GM23338 (cell line): ENCODE data around the gene CCDC24. TPM values are rescaled to one million over a fixed set of nuclear protein-coding genes. Genes with fewer than 3 reads are reported as not detected.

ENCODE experiments used
- ATAC-seq: fragments of 200-7000 bp; cut with Tn5 transposase; 3 replicates; pipeline ENCODE4 v1.9.1; 2020
- DNase-seq: peaks from one replicate; pipeline ENCODE4 v3.0.0-alpha.2; 2015; ENCODE audit warnings: low spot score
- H2AFZ ChIP-seq: fragments of 200-600 bp; sonication (generic); 2 replicates; pipeline ENCODE4 v1.8.0; 2016; ENCODE audit warnings: antibody characterized with exemption, mild to moderate bottlenecking, moderate library complexity
- H3F3A ChIP-seq: fragments of 200-600 bp; sonication (generic); replicated peaks from 2 replicates; pipeline ENCODE4 v1.8.0; 2017; ENCODE audit warnings: antibody characterized with exemption, mixed run types, low read depth
- H3K27ac ChIP-seq: fragments of 200-600 bp; sonication (generic); 2 replicates; pipeline ENCODE4 v1.6.1; 2016; ENCODE audit warnings: low read depth
- H3K27me3 ChIP-seq: fragments of 200-600 bp; sonication (generic); 2 replicates; pipeline ENCODE4 v1.8.0; 2016; ENCODE audit warnings: mild to moderate bottlenecking, mixed run types, moderate library complexity; ENCODE audit not compliant: insufficient read depth
- H3K36me3 ChIP-seq: fragments of 200-600 bp; sonication (generic); 2 replicates; pipeline ENCODE4 v1.8.0; 2016; ENCODE audit warnings: mild to moderate bottlenecking; ENCODE audit not compliant: insufficient read depth
- H3K4me1 ChIP-seq: fragments of 200-600 bp; sonication (generic); 2 replicates; pipeline ENCODE4 v1.8.0; 2016; ENCODE audit warnings: mild to moderate bottlenecking, moderate library complexity; ENCODE audit not compliant: insufficient read depth
- H3K4me2 ChIP-seq: fragments of 200-600 bp; sonication (generic); 2 replicates; pipeline ENCODE4 v1.7.1; 2017; ENCODE audit warnings: mixed run types
- H3K4me3 ChIP-seq: fragments of 200-600 bp; sonication (generic); 2 replicates; pipeline ENCODE4 v1.6.1; 2016; ENCODE audit warnings: mixed run types
- H3K79me2 ChIP-seq: fragments of 200-600 bp; sonication (generic); replicated peaks from 2 replicates; pipeline ENCODE4 v1.8.0; 2017; ENCODE audit warnings: mild to moderate bottlenecking; ENCODE audit not compliant: insufficient read depth
- H3K9me2 ChIP-seq: fragments of 200-600 bp; sonication (generic); 2 replicates; pipeline ENCODE4 v1.8.0; 2017; ENCODE audit not compliant: insufficient read depth
- H4K20me1 ChIP-seq: fragments of 200-600 bp; sonication (generic); replicated peaks from 2 replicates; pipeline ENCODE4 v1.8.0; 2017; ENCODE audit warnings: mild to moderate bottlenecking; ENCODE audit not compliant: insufficient read depth
- H3K27ac Mint-ChIP-seq: 2 replicates; pipeline ENCODE4 v1.8.0; 2020; ENCODE audit warnings: inconsistent platforms, mild to moderate bottlenecking, moderate library complexity, mixed read lengths
- H3K27me3 Mint-ChIP-seq: 3 replicates; pipeline ENCODE4 v1.8.0; 2022; ENCODE audit warnings: low read depth, mild to moderate bottlenecking, moderate library complexity, mixed read lengths, inconsistent platforms; ENCODE audit not compliant: insufficient read depth, poor library complexity
- H3K36me3 Mint-ChIP-seq: 3 replicates; pipeline ENCODE4 v1.8.0; 2021; ENCODE audit warnings: low read depth, mild to moderate bottlenecking, inconsistent platforms, moderate library complexity, mixed read lengths
- H3K4me1 Mint-ChIP-seq: 3 replicates; pipeline ENCODE4 v1.8.0; 2020; ENCODE audit warnings: mild to moderate bottlenecking, inconsistent platforms, mixed read lengths
- H3K4me3 Mint-ChIP-seq: 3 replicates; pipeline ENCODE4 v1.8.0; 2021; ENCODE audit warnings: moderate library complexity, mild to moderate bottlenecking, inconsistent platforms, mixed read lengths
- H3K9me3 Mint-ChIP-seq: 3 replicates; pipeline ENCODE4 v1.8.0; 2020; ENCODE audit warnings: moderate library complexity, mild to moderate bottlenecking, inconsistent platforms, mixed read lengths
- ETS1 ChIP-seq: IDR thresholded peaks from 2 replicates; pipeline ENCODE4 v1.6.1; 2016; ENCODE audit warnings: antibody characterized with exemption
- NANOG ChIP-seq: IDR thresholded peaks from 2 replicates; pipeline ENCODE4 v1.6.1; 2016; ENCODE audit warnings: antibody characterized with exemption, borderline replicate concordance
- ZNF331 ChIP-seq: fragments of 250-450 bp; sonication (Bioruptor Pico); IDR thresholded peaks from 2 replicates; pipeline ENCODE4 v1.5.0; 2020; ENCODE audit warnings: low read depth, mild to moderate bottlenecking, moderate library complexity
- ZNF462 ChIP-seq: fragments of 250-450 bp; sonication (Bioruptor Pico); IDR thresholded peaks from 2 replicates; pipeline ENCODE4 v1.5.0; 2020; ENCODE audit warnings: mild to moderate bottlenecking, moderate library complexity
- polyA plus RNA-seq: library from polyadenylated mRNA; unstranded; fragments of >200 nt; fragmentation: Nextera tagmentation; extraction: Ambion mirVana; gene quantifications from 2 replicates; pipeline ENCODE4 v1.2.1, GENCODE V29; 2016
- total RNA-seq: library from RNA; depleted of rRNA; stranded (reverse); fragments of >200 nt; shearing (Covaris generic); gene quantifications from 2 replicates; pipeline ENCODE4 v1.2.3, GENCODE V29; 2014

CCDC24 gene
- total and polyA plus RNA-seq, 2 experiments from 2014 or later: 8.3 to 17.2 TPM

DNA sequence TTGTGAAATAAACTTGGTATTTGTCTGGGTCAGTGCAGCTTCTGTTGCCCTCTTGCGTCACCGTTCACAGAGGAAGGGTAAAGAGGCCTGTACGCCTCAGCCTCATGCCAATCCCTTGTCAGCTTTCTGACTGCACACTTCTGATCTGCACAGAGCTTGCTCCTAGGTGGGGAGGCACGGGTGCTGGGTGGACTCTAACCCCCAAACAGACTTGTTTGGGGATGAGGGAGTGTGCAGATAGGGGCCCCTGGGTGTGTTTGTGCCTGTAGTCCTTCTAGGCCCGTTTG is 13.2 kb upstream of the CCDC24 start:
- H3K27me3 ChIP-seq: no peaks in the 10 kb centered on the region
- peaks cover 27% of the 10 kb centered on the region for H3K4me1 ChIP-seq
- DNase-seq (no peak), ATAC-seq (no peak)
- H3K9me2 ChIP-seq: no peaks in the 10 kb centered on the region
- Mint-ChIP-seq H3K4me3 (peak overlapping the region; percentile 90), H3K9me3 (no peaks in the 10 kb centered on the region), H3K36me3 (peaks cover 53% of the 10 kb centered on the region), H3K27me3 (peaks cover 38% of the 10 kb centered on the region), H3K27ac (no peak overlapping the region), H3K4me1 (peaks cover 46% of the 10 kb centered on the region)
- peak overlapping the region; percentile 98 for H3K4me2 ChIP-seq
- peak overlapping the region; percentile 88 for H3K4me3 ChIP-seq
- H4K20me1 ChIP-seq: peaks cover 19% of the 10 kb centered on the region
- H3F3A ChIP-seq: peaks cover 29% of the 10 kb centered on the region; the same call in 1 of the 2 replicates
- H3K36me3 ChIP-seq: 0 out of 2 replicates have a peak, but pooled peaks cover 7% of the 10 kb centered on the region
- TF ChIP-seq NANOG (no peak), ZNF331 (CRISPR knock-in tag) (no peak), ETS1 (no peak), ZNF462 (CRISPR knock-in tag) (no peak)
- no peak overlapping the region for H3K27ac ChIP-seq
- no peak overlapping the region for H2AFZ ChIP-seq
- peaks cover 16% of the 10 kb centered on the region for H3K79me2 ChIP-seq
